Measurements from ENCODE around the gene RBP3.

- TF ChIP-seq CTCF (IDR thresholded peaks at IDR 0.05; ENCODE audit: poor library complexity) (peak; percentile 92), EZH2 (IDR thresholded peaks at IDR 0.05; ENCODE audit: borderline replicate concordance) (no peak)
These were observed 36.1 kb upstream of the RBP3 start for GRCh38 chr10:47311932-47312662.

Data from hepatocyte (in vitro differentiated cells).